WTC11 (cell line): Measurements from ENCODE around the gene KCNIP4.

Source experiments
- ELF4 ChIP-seq: sonication (generic); formaldehyde crosslinking; IDR thresholded peaks from 2 replicates; pipeline ENCODE4 v1.8.1; 2022; ENCODE audit warnings: low read depth, mild to moderate bottlenecking, moderate library complexity, missing genetic modification reagents
- RELA ChIP-seq: sonication (generic); formaldehyde crosslinking; IDR thresholded peaks from 2 replicates; pipeline ENCODE4 v1.8.1; 2022; ENCODE audit warnings: missing genetic modification reagents, mild to moderate bottlenecking, borderline replicate concordance
- TF ChIP-seq, protein P1 (sequence below): fragments of 200-600 bp; IDR thresholded peaks from 2 replicates; pipeline ENCODE4 v1.8.0; 2022; ENCODE audit warnings: antibody characterized with exemption
- TF ChIP-seq, protein P2 (sequence below): fragments of 250-450 bp; sonication (Bioruptor Pico); IDR thresholded peaks from 2 replicates; pipeline ENCODE4 v2.1.2; 2022; ENCODE audit warnings: mild to moderate bottlenecking, moderate library complexity

DNA sequence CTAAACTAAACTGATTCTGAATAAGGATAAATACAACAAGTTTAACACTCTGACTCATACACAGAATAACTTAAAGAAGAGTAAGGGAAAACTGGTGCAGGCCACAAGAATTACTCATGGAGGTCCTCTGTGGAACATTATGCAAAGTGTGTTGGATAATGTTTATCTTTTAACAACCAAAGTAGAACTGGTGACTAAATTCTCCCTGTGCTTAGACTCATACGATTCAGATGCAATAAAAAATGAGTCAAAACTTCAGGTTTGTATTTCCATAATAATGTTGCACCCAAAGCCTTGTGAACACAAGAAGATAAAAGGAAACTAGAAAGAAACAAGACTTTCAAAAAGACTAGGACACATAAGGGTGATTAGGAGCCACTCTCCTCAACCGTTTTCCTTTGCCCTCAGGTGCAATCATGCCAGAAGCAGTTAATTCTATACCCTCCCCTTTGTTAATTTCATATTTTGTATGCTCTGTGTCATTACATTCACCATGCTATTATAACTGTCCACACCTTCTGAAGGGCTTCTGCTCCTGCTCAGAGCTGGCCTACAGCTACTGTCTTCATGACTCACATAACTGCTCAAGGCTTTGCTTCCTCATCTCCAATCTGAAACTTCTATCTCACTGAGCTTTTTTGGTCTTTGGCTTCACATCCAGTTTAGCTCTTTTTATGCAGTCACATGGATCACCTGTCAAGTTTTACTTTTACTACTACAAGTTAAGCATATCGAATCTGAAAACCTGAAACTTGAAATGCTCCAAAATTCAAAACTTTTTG, 60.2 kb downstream of the KCNIP4 start:
- TF ChIP-seq RELA (CRISPR knock-in tag) (no peak), ELF4 (CRISPR knock-in tag) (no peak)
- TF ChIP-seq, protein P1, sequence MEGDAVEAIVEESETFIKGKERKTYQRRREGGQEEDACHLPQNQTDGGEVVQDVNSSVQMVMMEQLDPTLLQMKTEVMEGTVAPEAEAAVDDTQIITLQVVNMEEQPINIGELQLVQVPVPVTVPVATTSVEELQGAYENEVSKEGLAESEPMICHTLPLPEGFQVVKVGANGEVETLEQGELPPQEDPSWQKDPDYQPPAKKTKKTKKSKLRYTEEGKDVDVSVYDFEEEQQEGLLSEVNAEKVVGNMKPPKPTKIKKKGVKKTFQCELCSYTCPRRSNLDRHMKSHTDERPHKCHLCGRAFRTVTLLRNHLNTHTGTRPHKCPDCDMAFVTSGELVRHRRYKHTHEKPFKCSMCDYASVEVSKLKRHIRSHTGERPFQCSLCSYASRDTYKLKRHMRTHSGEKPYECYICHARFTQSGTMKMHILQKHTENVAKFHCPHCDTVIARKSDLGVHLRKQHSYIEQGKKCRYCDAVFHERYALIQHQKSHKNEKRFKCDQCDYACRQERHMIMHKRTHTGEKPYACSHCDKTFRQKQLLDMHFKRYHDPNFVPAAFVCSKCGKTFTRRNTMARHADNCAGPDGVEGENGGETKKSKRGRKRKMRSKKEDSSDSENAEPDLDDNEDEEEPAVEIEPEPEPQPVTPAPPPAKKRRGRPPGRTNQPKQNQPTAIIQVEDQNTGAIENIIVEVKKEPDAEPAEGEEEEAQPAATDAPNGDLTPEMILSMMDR, result no peak
- TF ChIP-seq, protein P2, sequence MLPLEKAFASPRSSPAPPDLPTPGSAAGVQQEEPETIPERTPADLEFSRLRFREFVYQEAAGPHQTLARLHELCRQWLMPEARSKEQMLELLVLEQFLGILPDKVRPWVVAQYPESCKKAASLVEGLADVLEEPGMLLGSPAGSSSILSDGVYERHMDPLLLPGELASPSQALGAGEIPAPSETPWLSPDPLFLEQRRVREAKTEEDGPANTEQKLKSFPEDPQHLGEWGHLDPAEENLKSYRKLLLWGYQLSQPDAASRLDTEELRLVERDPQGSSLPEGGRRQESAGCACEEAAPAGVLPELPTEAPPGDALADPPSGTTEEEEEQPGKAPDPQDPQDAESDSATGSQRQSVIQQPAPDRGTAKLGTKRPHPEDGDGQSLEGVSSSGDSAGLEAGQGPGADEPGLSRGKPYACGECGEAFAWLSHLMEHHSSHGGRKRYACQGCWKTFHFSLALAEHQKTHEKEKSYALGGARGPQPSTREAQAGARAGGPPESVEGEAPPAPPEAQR (CRISPR knock-in tag), result no peak
